K562 (cell line): ENCODE results near the gene ADM. TPM values are rescaled to one million over a fixed set of nuclear protein-coding genes. Genes with fewer than 3 reads are reported as not detected.

Experiments
- CREB3 ChIP-seq: fragments of 450-650 bp; conservative IDR thresholded peaks from 2 replicates; pipeline ENCODE4 v1.6.1; 2016; ENCODE audit warnings: missing genetic modification characterization, low read depth, mild to moderate bottlenecking, missing compliant biosample characterization, moderate library complexity
- CXXC5 ChIP-seq: fragments of 250-450 bp; sonication (Bioruptor Pico); IDR thresholded peaks from 2 replicates; pipeline ENCODE4 v1.8.0; 2022; ENCODE audit warnings: inconsistent platforms, mild to moderate bottlenecking, moderate library complexity
- DIDO1 ChIP-seq: fragments of 450-650 bp; IDR thresholded peaks from 2 replicates; pipeline ENCODE4 v1.6.1; 2016; ENCODE audit warnings: low read depth, missing biosample characterization, missing genetic modification characterization
- E2F6 ChIP-seq, 2 experiments: IDR thresholded peaks; 2 replicates each; pipeline ENCODE4 v1.6.1; 2011; ENCODE audit warnings: borderline replicate concordance in 1 of 2, control low read depth in 1 of 2, low read depth in 1 of 2, low read length in 1 of 2, mild to moderate bottlenecking in 1 of 2, mixed read lengths in 1 of 2, moderate library complexity in 1 of 2; ENCODE audit not compliant: insufficient read depth in 1 of 2, insufficient read length in 1 of 2, poor library complexity in 1 of 2, severe bottlenecking in 1 of 2; ENCODE audit errors: extremely low read depth in 1 of 2
- HDAC1 ChIP-seq, 2 experiments: fragments of 450-650 bp; IDR thresholded peaks; 2 replicates each; pipeline ENCODE4 v1.6.1; 2016 to 2017; ENCODE audit warnings: inconsistent platforms in 1 of 2, mild to moderate bottlenecking in 1 of 2, moderate library complexity in 1 of 2
- MYNN ChIP-seq, 2 experiments: sonication (generic); formaldehyde crosslinking in 1 of 2; IDR thresholded peaks; 2 replicates each; pipeline versions ENCODE4 v1.5.0 to v1.6.1; 2016 to 2020; ENCODE audit warnings: antibody characterized with exemption in 1 of 2, missing genetic modification reagents in 1 of 2
- NONO ChIP-seq, 2 experiments: fragments of 200-400 bp in 1 of 2; fragments of 450-650 bp in 1 of 2; formaldehyde crosslinking in 1 of 2; IDR thresholded peaks; 2 replicates each; pipeline ENCODE4 v1.6.1; 2017; ENCODE audit warnings: low read depth in 2 of 2, mild to moderate bottlenecking in 2 of 2, moderate library complexity in 2 of 2, low read length in 1 of 2
- PHF8 ChIP-seq: fragments of 200-600 bp; sonication (generic); IDR thresholded peaks from 2 replicates; pipeline ENCODE4 v1.6.1; 2012; ENCODE audit warnings: mixed run types, mild to moderate bottlenecking, inconsistent platforms, low read length, moderate library complexity, borderline replicate concordance
- TCF7 ChIP-seq: sonication (generic); IDR thresholded peaks from 2 replicates; pipeline ENCODE4 v1.6.1; 2016; ENCODE audit warnings: antibody characterized with exemption, borderline replicate concordance
- ZBTB7A ChIP-seq: IDR thresholded peaks from 2 replicates; pipeline ENCODE4 v1.6.1; 2011; ENCODE audit warnings: low read depth, mild to moderate bottlenecking, low read length, moderate library complexity, borderline replicate concordance; ENCODE audit not compliant: control insufficient read depth
- ZNF740 ChIP-seq, 3 experiments: fragments of 200-800 bp in 1 of 3; sonication (Bioruptor generic) in 1 of 3; sonication (generic) in 1 of 3; formaldehyde crosslinking in 1 of 3; IDR thresholded peaks; 2 replicates each; pipeline versions ENCODE4 v1.6.1 to v1.8.0; 2016 to 2022; ENCODE audit warnings: mild to moderate bottlenecking in 2 of 3, missing compliant biosample characterization in 2 of 3, missing genetic modification characterization in 2 of 3, missing genetic modification reagents in 1 of 3
- polyA plus RNA-seq, 8 experiments: library from polyadenylated mRNA; depleted of rRNA in 4 of 8; stranded (reverse) in 5 of 8; unstranded in 3 of 8; fragments of >200 nt; fragmentation: Nextera tagmentation in 2 of 8; fragmentation: Illumina TruSeq in 1 of 8; extraction: Ambion mirVana in 2 of 8; extraction: Trizol in 1 of 8; gene quantifications; 2 replicates each; pipeline versions ENCODE4 v1.2.1 to v1.2.3, GENCODE V29; 2011 to 2014; ENCODE audit warnings: inconsistent platforms in 1 of 8, missing spikeins in 1 of 8
- total RNA-seq, 7 experiments: library from RNA; depleted of rRNA in 6 of 7; stranded (reverse); fragments of >200 nt in 6 of 7; fragmentation: Illumina TruSeq in 2 of 7; extraction: Trizol in 2 of 7; gene quantifications; 2 replicates each; pipeline versions ENCODE4 v1.2.1 to v1.2.3, GENCODE V29; 2011 to 2021; ENCODE audit warnings: low replicate concordance in 1 of 7
- TF ChIP-seq, protein P1 (sequence below): fragments of 450-650 bp; formaldehyde crosslinking; IDR thresholded peaks from 2 replicates; pipeline ENCODE4 v1.4.0; 2020; ENCODE audit warnings: mild to moderate bottlenecking

ADM gene
- total and polyA plus RNA-seq, 9 of the 15 experiments (the other 6 are each of a cell fraction or from before 2014, with no cell fraction given) = 0.23 to 0.49 (median 0.32) TPM; not detected in 6

- peak; percentile 83; the same call in 1 of the 2 replicates for TF ChIP-seq ZBTB7A
- TF ChIP-seq PHF8 = peak; percentile 54; the same call in 1 of the 2 replicates
- TF ChIP-seq HDAC1 (IDR thresholded peaks at IDR 0.05) = 0 out of 4 replicates have a peak, but pooled peaks of 1 of the 2 experiments have one; percentile 9
- TF ChIP-seq, protein P1, sequence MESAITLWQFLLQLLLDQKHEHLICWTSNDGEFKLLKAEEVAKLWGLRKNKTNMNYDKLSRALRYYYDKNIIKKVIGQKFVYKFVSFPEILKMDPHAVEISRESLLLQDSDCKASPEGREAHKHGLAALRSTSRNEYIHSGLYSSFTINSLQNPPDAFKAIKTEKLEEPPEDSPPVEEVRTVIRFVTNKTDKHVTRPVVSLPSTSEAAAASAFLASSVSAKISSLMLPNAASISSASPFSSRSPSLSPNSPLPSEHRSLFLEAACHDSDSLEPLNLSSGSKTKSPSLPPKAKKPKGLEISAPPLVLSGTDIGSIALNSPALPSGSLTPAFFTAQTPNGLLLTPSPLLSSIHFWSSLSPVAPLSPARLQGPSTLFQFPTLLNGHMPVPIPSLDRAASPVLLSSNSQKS (CRISPR knock-in tag) = no peak
- peak; percentile 54 for TF ChIP-seq CXXC5
- no peak for TF ChIP-seq NONO (IDR thresholded peaks at IDR 0.05; ENCODE audit: low read depth in 2 of 2, low read length in 1 of 2)
- no peak for TF ChIP-seq CREB3 (tag)
- TF ChIP-seq ZNF740 (CRISPR knock-in tag; IDR thresholded peaks at IDR 0.05) = peak; percentile 41; the same call in 1 of the 2 replicates
- TF ChIP-seq ZNF740 (tag; IDR thresholded peaks at IDR 0.05) = no peak
- no peak for TF ChIP-seq MYNN (IDR thresholded peaks at IDR 0.05)
- TF ChIP-seq MYNN (CRISPR knock-in tag; IDR thresholded peaks at IDR 0.05) = no peak
- TF ChIP-seq E2F6 (IDR thresholded peaks at IDR 0.05; ENCODE audit: borderline replicate concordance in 1 of 2, extremely low read depth in 1 of 2, insufficient read depth in 1 of 2, insufficient read length in 1 of 2, low read depth in 1 of 2, low read length in 1 of 2, poor library complexity in 1 of 2, severe bottlenecking in 1 of 2) = peak in 1 of 2 experiments; percentile 27
- TF ChIP-seq TCF7 = no peak
- no peak for TF ChIP-seq DIDO1 (tag)
These were observed at the start of gene ADM (continued) for GRCh38 chr11:10304495-10305261.
